SIG-M5 (cell line): ENCODE results near the gene RASSF5.
"Not testable (repeated sequence)": the region's sequence is repeated elsewhere in the genome, so short reads cannot be mapped to it uniquely, and the experiment has no call there.

ENCODE experiments used
- DNase-seq: peaks from one replicate; lab custom pipeline; 2025; lab: John Stamatoyannopoulos, UW

RASSF5 gene

GRCh38 chr1:206477110-206477509, 30.2 kb upstream of the RASSF5 start:
- DNase-seq = no peak

- DNase-seq = no peak
These were observed 29.6 kb upstream of the RASSF5 start for GRCh38 chr1:206477581-206478380.

GRCh38 chr1:206478746-206479145, 28.6 kb upstream of the RASSF5 start:
- DNase-seq = no peak

DNA sequence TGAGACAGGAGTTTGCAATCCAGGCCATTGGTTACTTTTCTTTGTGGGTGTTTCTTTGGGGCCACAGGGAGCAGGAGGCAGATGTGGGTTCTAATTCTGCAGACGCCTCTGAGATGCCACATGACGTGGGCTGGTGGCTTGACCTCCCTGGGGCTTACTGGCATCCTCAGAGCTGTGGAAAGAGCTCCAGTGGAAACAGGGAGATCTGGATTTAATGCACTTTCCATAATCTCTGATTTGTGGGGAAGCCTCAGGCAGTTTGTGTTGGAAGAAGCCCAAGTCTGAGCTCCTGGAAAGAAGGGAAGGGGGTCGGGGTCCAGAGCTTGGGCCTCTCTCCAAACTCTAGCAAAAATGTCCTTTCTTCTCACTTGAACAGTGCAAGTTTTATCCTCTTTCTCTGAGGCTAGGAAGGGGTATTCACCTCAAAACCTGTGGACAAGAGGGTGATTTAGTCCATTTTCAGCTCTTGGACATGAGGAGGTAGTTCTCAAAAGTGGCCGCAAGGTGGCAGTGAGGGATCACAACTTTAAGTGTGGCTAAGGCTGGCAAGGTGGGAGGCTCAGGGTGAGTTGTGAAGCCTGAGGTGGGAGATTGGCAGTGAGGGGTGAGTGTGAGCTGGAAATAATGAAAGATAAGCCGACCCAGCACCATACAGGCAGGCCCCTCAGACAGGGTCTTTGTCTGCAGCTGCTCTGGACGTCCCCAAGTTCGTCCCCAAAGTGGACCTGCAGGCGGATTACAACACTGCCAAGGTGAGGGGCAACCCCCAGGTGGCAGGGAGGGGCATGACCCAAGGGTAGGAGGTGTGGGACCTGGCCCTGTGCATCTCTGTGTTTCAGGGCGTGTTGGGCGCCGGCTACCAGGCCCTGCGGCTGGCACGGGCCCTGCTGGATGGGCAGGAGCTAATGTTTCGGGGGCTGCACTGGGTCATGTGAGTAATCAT, 27.9 kb upstream of the RASSF5 start:
- no peak for DNase-seq

- no peak for DNase-seq
These were observed 27.1 kb upstream of the RASSF5 start for GRCh38 chr1:206480211-206480610.

DNA sequence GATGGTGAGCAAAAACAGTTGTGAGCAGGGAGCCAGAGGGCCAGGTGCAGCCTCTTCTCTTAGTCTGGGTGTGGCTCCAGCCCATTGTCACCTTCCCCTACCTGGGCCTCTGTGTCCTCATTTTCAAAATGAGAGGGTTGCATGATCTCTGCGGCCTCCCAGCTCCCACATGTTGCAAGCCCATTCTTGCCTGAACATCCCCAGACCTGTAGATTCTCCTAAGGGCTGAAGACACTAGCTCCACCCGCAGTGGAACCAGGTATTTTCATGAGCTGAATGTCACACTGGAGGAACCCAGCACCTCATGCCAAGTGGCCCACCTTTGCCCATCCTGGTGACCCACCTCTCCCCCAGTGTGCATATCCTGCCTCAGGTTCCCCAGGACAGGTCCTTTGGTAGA, 24.7 kb upstream of the RASSF5 start:
- DNase-seq = no peak

DNA sequence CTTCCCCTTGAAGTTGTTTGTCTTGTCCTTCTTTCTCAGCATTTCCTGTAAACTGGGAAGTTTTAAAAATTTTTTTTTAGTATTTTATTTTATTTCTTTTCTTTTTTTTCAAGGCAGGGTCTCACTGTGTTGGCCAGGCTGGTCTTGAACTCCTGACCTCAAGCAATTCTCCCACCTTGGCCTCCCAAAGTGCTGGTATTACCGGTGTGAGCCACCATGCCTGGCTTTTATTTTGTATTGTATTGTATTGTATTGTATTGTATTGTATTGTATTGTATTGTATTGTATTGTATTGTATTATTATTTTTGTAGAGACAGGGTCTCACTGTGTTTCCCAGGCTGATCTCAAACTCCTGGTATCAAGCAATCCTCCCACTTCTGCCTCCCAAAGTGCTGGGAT, 23.5 kb upstream of the RASSF5 start:
- not testable (repeated sequence) for DNase-seq

DNA sequence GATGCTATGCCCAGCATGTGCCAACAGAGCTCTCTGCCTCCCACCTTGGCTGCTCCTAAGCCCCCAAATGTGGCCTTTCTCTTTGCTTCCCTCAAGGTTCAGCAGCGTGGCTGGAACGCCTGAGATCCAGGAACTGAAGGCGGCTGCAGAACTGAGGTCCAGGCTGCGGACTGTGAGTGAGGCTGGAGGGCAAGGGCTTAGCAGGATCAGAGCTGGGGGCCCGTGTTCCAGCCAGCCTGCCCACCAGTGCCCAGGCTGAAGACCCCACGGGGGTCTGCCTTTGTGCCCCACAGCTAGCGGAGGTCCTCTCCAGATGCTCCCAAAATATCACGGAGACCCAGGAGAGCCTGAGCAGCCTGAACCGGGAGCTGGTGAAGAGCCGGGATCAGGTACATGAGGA, 22.4 kb upstream of the RASSF5 start:
- DNase-seq = no peak

GRCh38 chr1:206486995-206487788, 20.1 kb upstream of the RASSF5 start:
- DNase-seq = no peak

DNA sequence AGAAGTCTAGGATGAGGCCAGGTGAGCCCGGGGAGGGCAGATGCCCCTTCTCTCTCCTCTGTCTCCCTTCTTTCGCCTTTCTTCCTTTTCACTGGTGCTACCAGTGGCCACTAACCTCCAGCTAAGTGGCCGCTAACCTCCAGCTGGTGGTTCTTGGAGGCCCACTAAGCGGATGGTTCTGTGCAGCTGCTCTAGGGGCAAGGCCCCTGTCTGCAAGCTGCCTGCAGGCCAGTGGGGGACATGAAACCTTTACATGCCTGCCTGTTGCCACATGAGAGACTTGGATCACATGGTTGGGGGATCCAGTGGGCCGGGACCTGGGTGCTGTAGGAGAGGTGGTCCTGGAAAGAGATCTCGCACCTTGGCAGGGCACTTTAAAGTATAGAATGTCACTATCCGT, 19.4 kb upstream of the RASSF5 start:
- DNase-seq = no peak

DNA sequence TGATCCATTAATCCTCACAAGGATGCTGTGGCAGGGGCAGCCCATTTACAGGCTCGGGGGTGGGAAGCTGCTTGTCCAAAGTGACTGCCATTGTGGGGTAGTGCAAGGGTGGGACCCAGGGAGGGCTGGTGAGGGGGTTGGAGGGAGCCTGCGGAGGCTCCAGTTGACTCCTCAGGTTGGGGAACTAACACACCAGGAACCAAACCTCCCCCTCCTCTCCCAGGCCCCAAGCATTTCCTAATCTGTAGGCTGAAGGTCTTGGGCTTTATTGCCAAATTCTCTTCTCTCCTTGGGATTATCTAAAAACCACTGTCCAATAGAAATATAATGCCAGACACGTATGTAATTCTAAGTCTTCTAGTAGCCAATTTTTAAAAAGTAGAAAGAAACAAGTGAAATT, 18.9 kb upstream of the RASSF5 start:
- no peak for DNase-seq

DNA sequence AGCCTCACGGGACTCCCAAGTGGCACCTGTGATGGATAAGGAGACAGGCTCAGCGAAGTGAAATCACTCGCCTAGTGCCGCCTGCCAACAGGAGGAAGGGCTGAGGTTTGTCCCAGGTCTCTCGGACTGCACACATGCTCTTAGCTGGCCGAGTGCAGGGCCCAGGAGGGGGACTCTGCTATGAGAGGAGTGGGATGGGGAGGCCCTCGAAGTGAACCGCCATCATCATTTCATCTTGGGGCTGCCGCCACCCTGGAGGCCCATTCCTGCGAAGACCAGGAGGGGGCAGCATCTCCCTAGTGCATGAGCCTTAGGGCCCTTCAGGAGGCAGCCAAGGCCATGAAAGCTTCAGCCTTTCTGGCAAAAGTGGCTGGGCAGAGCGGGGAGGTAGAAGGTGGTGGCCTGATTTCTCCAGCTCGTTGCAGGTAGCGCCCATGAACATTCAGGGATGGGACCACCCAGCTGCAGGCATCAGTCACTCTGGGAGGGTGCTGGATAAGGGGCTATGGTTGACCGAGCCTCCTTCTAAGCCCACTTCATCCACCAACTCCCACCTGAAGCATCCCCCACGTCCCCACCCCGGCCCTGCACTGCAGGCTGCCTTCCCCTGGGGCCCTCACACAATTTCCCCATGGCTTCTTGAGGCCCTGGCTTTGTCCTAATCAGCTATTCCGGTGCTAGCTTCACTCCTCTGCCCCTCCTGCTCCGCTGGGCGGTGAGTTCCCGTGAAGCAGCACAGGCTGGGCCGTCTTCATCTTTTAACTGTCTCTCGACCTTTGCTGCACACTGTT, 17.2 kb upstream of the RASSF5 start:
- DNase-seq = no peak

- DNase-seq = no peak
These were observed 16.4 kb upstream of the RASSF5 start for GRCh38 chr1:206490771-206491405.

DNA sequence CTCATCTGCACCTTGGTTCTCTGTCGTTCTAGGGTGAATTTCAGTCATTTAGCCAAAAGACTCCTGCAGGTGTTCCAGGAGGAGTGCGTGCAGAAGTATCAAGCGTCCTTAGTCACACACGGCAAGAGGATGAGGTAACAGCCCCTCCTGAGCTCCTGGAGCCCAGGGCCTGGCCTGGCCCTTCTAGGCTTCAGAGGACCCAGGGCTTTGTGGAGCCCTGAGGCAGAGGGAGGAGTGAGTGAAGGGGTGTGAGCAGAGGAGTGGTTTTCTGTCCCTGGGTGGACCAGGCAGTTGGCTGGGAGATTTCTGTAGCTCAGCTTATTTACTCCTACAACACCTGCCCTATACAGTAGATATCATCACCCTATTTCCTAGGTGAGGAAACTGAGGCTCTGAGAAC, 15.7 kb upstream of the RASSF5 start:
- no peak for DNase-seq

DNA sequence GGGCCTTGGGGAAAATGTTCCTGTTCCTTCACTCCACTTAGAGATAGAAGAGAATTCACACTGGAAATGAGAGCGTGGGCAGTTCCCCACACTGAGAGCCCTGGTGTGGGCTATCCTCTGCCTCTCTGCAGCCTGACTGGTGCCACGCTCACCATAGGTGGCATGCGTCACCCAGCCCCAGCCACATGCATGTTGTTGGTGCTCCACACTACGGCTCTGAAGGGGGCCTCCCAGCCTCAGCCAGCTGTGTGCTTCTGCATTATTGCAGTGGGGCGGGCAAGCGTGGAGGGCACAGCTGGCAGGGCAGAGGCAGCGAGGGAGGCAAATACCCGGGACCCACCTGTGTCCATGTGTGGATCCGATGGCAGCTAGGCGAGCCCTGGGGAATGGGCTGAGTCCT, 14.7 kb upstream of the RASSF5 start:
- no peak for DNase-seq

DNA sequence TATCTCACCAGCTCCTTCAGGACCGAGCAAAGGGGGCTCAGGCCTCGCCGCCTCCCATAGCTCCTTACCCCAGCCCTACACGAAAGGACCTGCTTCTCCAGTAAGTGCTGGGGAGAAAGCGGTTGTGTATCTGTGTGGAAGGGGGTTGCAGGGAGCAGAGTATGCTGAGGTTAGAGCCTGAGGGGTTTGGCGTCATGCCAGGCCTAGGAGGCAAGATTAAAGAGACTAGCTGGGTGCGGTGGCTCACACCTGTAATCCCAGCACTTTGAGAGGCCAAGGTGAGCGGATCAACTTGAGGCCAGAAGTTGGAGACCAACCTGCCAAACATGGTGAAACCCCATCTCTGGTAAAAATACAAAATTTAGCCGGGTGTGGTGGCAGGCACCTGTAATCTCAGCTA, 14.1 kb upstream of the RASSF5 start:
- no peak for DNase-seq

DNA sequence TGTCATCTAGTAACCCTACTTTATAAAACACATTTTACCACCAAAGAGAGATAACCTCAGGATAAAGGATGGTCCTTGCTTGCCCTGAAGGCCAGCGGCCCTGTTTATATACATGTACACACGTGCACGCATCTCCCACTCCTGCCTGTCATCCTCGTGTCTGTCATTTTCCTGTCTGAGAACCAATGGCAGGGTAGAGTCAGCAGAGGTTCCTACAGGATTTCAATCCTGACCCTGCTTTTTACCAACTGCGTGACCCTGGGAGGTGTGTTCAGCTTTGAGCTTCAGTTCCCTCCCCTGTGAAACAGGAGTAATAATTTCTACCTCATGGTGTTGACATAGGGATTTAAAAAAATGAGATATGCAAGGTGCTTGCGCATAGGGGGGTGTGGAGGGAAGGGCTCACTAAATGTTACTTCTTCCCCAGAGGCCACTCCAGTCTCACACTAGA, 12.3 kb upstream of the RASSF5 start:
- DNase-seq = no peak

DNA sequence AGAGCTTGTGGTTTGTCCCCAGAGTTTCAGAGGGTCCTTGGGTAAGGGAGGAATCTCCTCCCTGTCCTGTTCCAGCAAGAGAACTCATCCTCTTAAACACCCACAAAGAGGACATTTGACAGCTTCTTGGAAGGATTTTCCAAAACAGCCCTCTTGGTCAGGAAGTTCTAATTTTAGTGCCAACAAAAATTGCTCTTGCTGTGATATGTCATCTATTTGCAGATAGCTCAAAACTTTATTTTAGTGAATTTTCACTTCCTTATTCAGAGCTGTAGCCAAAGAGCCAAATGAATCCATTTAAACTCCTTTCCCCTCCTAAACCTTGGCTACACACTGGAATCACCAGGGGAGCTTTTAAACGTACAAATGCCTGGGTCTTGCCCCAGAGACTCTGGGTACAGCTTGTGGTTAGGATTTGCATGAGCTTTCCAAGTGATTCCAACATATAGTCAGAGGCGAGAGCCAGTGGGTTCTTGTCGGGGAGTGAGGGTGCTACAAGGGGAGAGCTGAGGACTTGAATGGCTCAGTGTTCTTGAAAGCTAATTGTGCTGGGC, 11.8 kb upstream of the RASSF5 start:
- DNase-seq = no peak

- DNase-seq = no peak
These were observed 11.1 kb upstream of the RASSF5 start for GRCh38 chr1:206496131-206496793.

- no peak for DNase-seq
These were observed 10.0 kb upstream of the RASSF5 start for GRCh38 chr1:206497363-206497762.
